OCI-LY7 (cell line): ENCODE measurements around the gene IBTK. TPM values are rescaled to one million over a fixed set of nuclear protein-coding genes. Genes with fewer than 3 reads are reported as not detected.

ENCODE experiments used
- BruUV-seq: library from RNA; stranded (reverse); fragments of 400-500 nt; replicated peaks from 2 replicates; lab custom pipeline; 2021; lab: Mats Ljungman, UMichigan
- CTCF ChIA-PET: fragments of 300-600 bp; sonication (Branson Sonifier 250); formaldehyde crosslinking; loops from one replicate; lab custom pipeline; 2022; ENCODE audit warnings: antibody characterized with exemption; ENCODE audit not compliant: unreplicated experiment; lab: Charles Lee
- POLR2A ChIA-PET: fragments of 300-600 bp; sonication (Branson Sonifier 250); formaldehyde crosslinking; loops from one replicate; lab custom pipeline; 2022; ENCODE audit warnings: antibody characterized with exemption; lab: Charles Lee
- DNase-seq: peaks from one replicate; pipeline ENCODE4 v3.0.0-alpha.2; 2015; ENCODE audit warnings: low spot score
- H2AFZ ChIP-seq: fragments of 200-600 bp; sonication (generic), shearing (Covaris generic); 2 replicates; pipeline ENCODE4 v1.6.1; 2014; ENCODE audit warnings: mild to moderate bottlenecking, antibody characterized with exemption, low read length, moderate library complexity
- H3K27ac ChIP-seq: fragments of 200-600 bp; sonication (generic); 2 replicates; pipeline ENCODE4 v1.5.1; 2014; ENCODE audit warnings: mixed run types, low read depth, mild to moderate bottlenecking, moderate library complexity, low read length, inconsistent platforms; ENCODE audit not compliant: poor library complexity, severe bottlenecking
- H3K36me3 ChIP-seq: fragments of 200-600 bp; sonication (generic); 2 replicates; pipeline ENCODE4 v1.6.1; 2014; ENCODE audit warnings: mild to moderate bottlenecking, antibody characterized with exemption, low read length, moderate library complexity, mixed read lengths; ENCODE audit not compliant: insufficient read depth
- H3K4me1 ChIP-seq: fragments of 200-600 bp; sonication (generic); 2 replicates; pipeline ENCODE4 v1.5.1; 2014; ENCODE audit warnings: mild to moderate bottlenecking, low read length; ENCODE audit not compliant: insufficient read depth, poor library complexity, severe bottlenecking
- H3K4me2 ChIP-seq: fragments of 200-600 bp; sonication (generic); 2 replicates; pipeline ENCODE4 v1.6.1; 2014; ENCODE audit warnings: mild to moderate bottlenecking, low read length
- H3K4me3 ChIP-seq: fragments of 200-600 bp; sonication (generic); 2 replicates; pipeline ENCODE4 v1.5.1; 2014; ENCODE audit warnings: mild to moderate bottlenecking, low read depth, low read length; ENCODE audit not compliant: poor library complexity, severe bottlenecking
- H3K79me2 ChIP-seq: fragments of 200-600 bp; sonication (generic); 2 replicates; pipeline ENCODE4 v1.6.1; 2016; ENCODE audit warnings: low read depth, mild to moderate bottlenecking, low read length, moderate library complexity, mixed read lengths; ENCODE audit not compliant: insufficient read depth
- H3K9me2 ChIP-seq: fragments of 200-600 bp; sonication (generic); 2 replicates; pipeline ENCODE4 v1.6.1; 2016; ENCODE audit warnings: mild to moderate bottlenecking, low read length, mixed read lengths; ENCODE audit not compliant: insufficient read depth
- H3K9me3 ChIP-seq: fragments of 200-600 bp; sonication (generic); 2 replicates; pipeline ENCODE4 v1.6.1; 2014; ENCODE audit warnings: mild to moderate bottlenecking, mixed run types, low read length, mixed read lengths
- H4K20me1 ChIP-seq: fragments of 200-600 bp; sonication (generic); 2 replicates; pipeline ENCODE4 v1.6.1; 2014; ENCODE audit warnings: mild to moderate bottlenecking, antibody characterized with exemption, low read length, moderate library complexity, mixed read lengths; ENCODE audit not compliant: insufficient read depth
- CTCF ChIP-seq: fragments of 200-600 bp; sonication (generic); conservative IDR thresholded peaks from 2 replicates; pipeline ENCODE4 v1.5.1; 2014; ENCODE audit warnings: mild to moderate bottlenecking, antibody characterized with exemption, low read length, moderate library complexity, mixed read lengths
- EZH2phosphoT487 ChIP-seq: fragments of 200-600 bp; sonication (generic); IDR thresholded peaks from 2 replicates; pipeline ENCODE4 v1.6.1; 2018; ENCODE audit warnings: low read depth, borderline replicate concordance, mild to moderate bottlenecking, mixed run types, antibody characterized with exemption, low read length, moderate library complexity, mixed read lengths
- intact Hi-C: fragments of 100-400 bp; cut with micrococcal nuclease; formaldehyde crosslinking; loops from one replicate; pipeline ENCODE4 v1.10.0; 2022; ENCODE audit not compliant: unreplicated experiment
- total RNA-seq, 2 experiments: library from RNA; depleted of rRNA in 1 of 2; stranded (reverse); fragments of >200 nt in 1 of 2; shearing (Covaris generic) in 1 of 2; gene quantifications; 2 replicates each; pipeline ENCODE4 v1.2.3, GENCODE V29; 2014 to 2022

Gene IBTK
- total RNA-seq, 2 experiments from 2014 or later = 18.6 to 31.0 TPM

DNA sequence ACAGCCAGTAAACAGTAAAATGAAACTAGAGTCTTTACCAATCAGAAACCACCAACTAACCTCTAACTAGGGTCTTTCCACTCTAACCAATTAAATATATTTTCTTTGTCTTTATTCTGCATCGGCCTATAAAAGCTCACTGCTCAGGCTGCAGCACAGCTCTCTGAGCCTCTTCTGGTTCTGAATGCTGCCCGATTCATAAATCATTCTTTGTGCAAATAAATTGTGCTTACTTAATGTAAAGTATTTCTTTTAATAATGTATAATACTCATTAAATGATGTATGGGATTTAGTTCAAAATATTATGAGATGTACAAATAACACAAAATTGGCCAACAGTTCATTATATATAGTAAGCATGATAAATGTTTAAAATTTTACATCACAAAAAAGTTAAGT is 7.9 kb downstream of the IBTK start:
- CTCF ChIA-PET = interaction anchor here (1.1 kb wide), 1 partner anchor 9 kb away, joined by 3 read pairs; no protein-coding TSS in a partner anchor
- BruUV-seq = no TSS peak

DNA sequence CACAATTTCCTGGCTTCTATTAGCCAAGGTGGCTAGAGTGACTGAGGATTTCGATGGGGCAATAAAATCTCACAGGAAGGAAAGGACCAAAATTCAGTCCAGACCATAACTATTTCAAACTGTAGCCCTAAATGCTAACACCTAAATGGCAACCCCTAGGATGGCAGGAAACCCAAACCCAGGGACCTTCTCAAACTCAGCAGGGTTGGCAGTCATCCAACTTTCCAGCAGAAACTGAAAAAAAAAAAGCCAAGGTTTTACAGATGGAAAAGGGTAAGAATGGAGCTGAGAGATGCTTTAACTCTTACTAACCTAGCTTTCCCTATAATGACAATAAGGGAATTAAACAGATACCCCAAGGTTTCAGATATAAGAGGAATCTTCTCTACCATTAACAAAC is 10.5 kb downstream of the IBTK start:
- H3K9me3 ChIP-seq = peaks cover 6% of the 10 kb centered on the region; the same call in 1 of the 2 replicates
- H3K4me2 ChIP-seq = no peak overlapping the region
- H3K9me2 ChIP-seq = no peaks in the 10 kb centered on the region
- no TSS peak for BruUV-seq
- intact Hi-C loops = no loop called here
- no peak overlapping the region for H2AFZ ChIP-seq
- H4K20me1 ChIP-seq = no peaks in the 10 kb centered on the region
- no peak for TF ChIP-seq EZH2phosphoT487
- TF ChIP-seq CTCF = no peak
- DNase-seq = no peak
- no peak overlapping the region for H3K27ac ChIP-seq
- ChIA-PET CTCF (no interaction called here), POLR2A (interaction anchor here (0.8 to 1.1 kb wide), 4 partner anchors 12 to 26 kb away, joined by 3 to 5 read pairs (median 3); no protein-coding TSS in a partner anchor)
- peaks cover 39% of the 10 kb centered on the region; the same call in 1 of the 2 replicates for H3K79me2 ChIP-seq
- H3K4me3 ChIP-seq = no peak overlapping the region
- peaks cover 74% of the 10 kb centered on the region for H3K36me3 ChIP-seq
- H3K4me1 ChIP-seq = no peaks in the 10 kb centered on the region

More for the DNA sequence above, 7.9 kb downstream of the IBTK start:
- no peaks in the 10 kb centered on the region for H3K9me2 ChIP-seq
- no peak overlapping the region for H3K27ac ChIP-seq
- POLR2A ChIA-PET = interaction anchor here (1.0 kb wide), 1 partner anchor 8 kb away, joined by 3 read pairs; no protein-coding TSS in a partner anchor
- peaks cover 6% of the 10 kb centered on the region; the same call in 1 of the 2 replicates for H3K9me3 ChIP-seq
- H2AFZ ChIP-seq = no peak overlapping the region
- H3K4me1 ChIP-seq = peaks cover 3% of the 10 kb centered on the region
- no peak for DNase-seq
- intact Hi-C loops = no loop called here
- TF ChIP-seq CTCF = no peak
- TF ChIP-seq EZH2phosphoT487 = no peak
- peaks cover 59% of the 10 kb centered on the region for H3K79me2 ChIP-seq
- no peak overlapping the region for H3K4me2 ChIP-seq
- no peaks in the 10 kb centered on the region for H4K20me1 ChIP-seq
- H3K4me3 ChIP-seq = no peak overlapping the region
- peaks cover 74% of the 10 kb centered on the region for H3K36me3 ChIP-seq

DNA sequence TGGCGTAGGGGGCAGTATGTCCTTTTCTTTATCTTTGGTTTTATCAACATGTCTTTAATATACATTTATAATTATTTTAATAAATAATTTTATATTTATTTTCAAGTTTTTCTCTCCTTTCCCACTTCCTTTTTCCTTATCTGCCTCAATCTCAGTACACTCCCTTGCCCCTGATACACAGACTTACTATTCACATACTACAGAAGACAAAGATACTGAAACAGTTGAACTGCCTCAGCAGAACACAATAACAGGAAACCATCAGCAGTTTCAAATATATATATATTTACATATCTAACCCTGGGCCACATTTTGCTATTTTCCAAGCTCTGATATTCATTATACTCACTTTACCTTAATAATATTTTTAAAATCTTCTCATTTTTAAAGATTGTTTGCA is 19.8 kb downstream of the IBTK start:
- TF ChIP-seq CTCF (no peak), EZH2phosphoT487 (no peak)
- TSS peak; percentile 45 for BruUV-seq
- no peaks in the 10 kb centered on the region for H4K20me1 ChIP-seq
- H3K27ac ChIP-seq = peak overlapping the region; percentile 63
- peaks cover 20% of the 10 kb centered on the region for H3K4me1 ChIP-seq
- no peak overlapping the region for H2AFZ ChIP-seq
- ChIA-PET CTCF (no interaction called here), POLR2A (interaction anchor here (0.6 to 1.3 kb wide), 6 partner anchors 9 to 529 kb away, joined by 3 to 6 read pairs (median 4); no protein-coding TSS in a partner anchor)
- no peaks in the 10 kb centered on the region for H3K9me3 ChIP-seq
- peaks cover 81% of the 10 kb centered on the region for H3K36me3 ChIP-seq
- intact Hi-C loops = no loop called here
- H3K79me2 ChIP-seq = no peaks in the 10 kb centered on the region
- H3K4me2 ChIP-seq = peak overlapping the region; percentile 51
- peak overlapping the region; percentile 8 for H3K4me3 ChIP-seq
- H3K9me2 ChIP-seq = no peaks in the 10 kb centered on the region
- DNase-seq = peak; percentile 59
